ENCODE measurements around the gene GPR84. TPM values are rescaled to one million over a fixed set of nuclear protein-coding genes. Genes with fewer than 3 reads are reported as not detected.

Gene GPR84
- total and polyA plus RNA-seq, 2 experiments from 2014 or later, result not detected

GRCh38 chr12:54381136-54381535, 16.9 kb upstream of the GPR84 start (continued):
- TF ChIP-seq ZNF462 (CRISPR knock-in tag; IDR thresholded peaks at IDR 0.05), result no peak
- no peak for TF ChIP-seq EZH2 (IDR thresholded peaks at IDR 0.05; ENCODE audit: low read depth, unreplicated experiment)

- Histone ChIP-seq H3K36me3 (ENCODE audit: insufficient read depth) (peaks cover 5% of the 10 kb centered on the region; the same call in 1 of the 2 replicates), H3K27ac (ENCODE audit: low read depth) (no peak overlapping the region), H3K4me1 (ENCODE audit: insufficient read depth) (peaks cover 18% of the 10 kb centered on the region), H3K4me2 (peak overlapping the region; percentile 97), H3K4me3 (peak overlapping the region; percentile 60), H3K9me2 (ENCODE audit: insufficient read depth) (no peaks in the 10 kb centered on the region), H2AFZ (peak overlapping the region; percentile 63; the same call in 1 of the 2 replicates), H3K79me2 (replicated peaks; ENCODE audit: insufficient read depth) (no peaks in the 10 kb centered on the region), H4K20me1 (replicated peaks; ENCODE audit: insufficient read depth) (no peaks in the 10 kb centered on the region; the same call in none of the 2 replicates), H3F3A (replicated peaks; ENCODE audit: low read depth) (peaks cover 2% of the 10 kb centered on the region; the same call in 1 of the 2 replicates), H3K27me3 (ENCODE audit: insufficient read depth) (peaks cover 17% of the 10 kb centered on the region; the same call in 1 of the 2 replicates)
- TF ChIP-seq ETS1 (IDR thresholded peaks at IDR 0.05), result no peak
- TF ChIP-seq NANOG (IDR thresholded peaks at IDR 0.05; ENCODE audit: borderline replicate concordance), result no peak
- TF ChIP-seq CTCF (conservative IDR thresholded peaks at IDR 0.05; ENCODE audit: low read depth in 2 of 2), result peak; percentile 100
- TF ChIP-seq EZH2 (IDR thresholded peaks at IDR 0.05; ENCODE audit: low read depth, unreplicated experiment), result no peak
- DNase-seq (ENCODE audit: low spot score) (peak; percentile 97), ATAC-seq (peak; percentile 90)
- Mint-ChIP-seq H3K36me3 (ENCODE audit: low read depth) (peaks cover 19% of the 10 kb centered on the region), H3K9me3 (no peaks in the 10 kb centered on the region), H3K4me1 (peaks cover 27% of the 10 kb centered on the region), H3K27ac (no peak overlapping the region), H3K4me3 (peak overlapping the region; percentile 73), H3K27me3 (ENCODE audit: insufficient read depth, low read depth, poor library complexity) (peaks cover 25% of the 10 kb centered on the region)
These were observed 15.3 kb upstream of the GPR84 start for GRCh38 chr12:54379398-54380201.
